ENCODE data around the gene ZNF382.

Gene ZNF382

DNA sequence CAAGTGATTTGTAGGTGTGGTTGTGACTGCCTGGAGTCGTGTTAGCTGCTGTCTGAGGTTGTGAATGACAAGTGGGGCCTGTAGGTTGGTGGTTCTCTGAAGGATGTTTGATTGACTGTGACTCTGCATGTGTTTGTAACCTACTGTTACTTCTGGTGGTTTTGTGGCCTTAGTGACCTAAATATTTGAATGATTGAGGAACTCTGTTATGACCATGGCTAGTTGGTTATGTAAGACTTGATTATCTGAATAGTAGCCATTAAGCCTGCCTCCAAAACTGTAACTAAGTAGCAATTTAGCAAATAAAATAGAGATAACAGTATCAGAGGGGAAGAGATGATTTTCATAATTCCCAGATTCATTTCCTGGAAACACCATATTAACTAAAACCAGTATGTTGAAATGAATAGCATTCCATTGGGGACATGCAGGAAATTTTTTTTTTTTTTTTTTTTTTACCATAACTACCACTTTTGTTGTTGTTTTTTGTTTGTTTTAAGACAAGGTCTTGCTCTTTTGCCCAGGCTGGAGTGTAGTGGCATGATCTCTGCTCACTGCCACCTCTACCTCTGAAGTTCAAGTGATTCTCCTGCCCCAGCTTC is 865 bp downstream of the ZNF382 start (continued):
- TF ChIP-seq, protein P1, sequence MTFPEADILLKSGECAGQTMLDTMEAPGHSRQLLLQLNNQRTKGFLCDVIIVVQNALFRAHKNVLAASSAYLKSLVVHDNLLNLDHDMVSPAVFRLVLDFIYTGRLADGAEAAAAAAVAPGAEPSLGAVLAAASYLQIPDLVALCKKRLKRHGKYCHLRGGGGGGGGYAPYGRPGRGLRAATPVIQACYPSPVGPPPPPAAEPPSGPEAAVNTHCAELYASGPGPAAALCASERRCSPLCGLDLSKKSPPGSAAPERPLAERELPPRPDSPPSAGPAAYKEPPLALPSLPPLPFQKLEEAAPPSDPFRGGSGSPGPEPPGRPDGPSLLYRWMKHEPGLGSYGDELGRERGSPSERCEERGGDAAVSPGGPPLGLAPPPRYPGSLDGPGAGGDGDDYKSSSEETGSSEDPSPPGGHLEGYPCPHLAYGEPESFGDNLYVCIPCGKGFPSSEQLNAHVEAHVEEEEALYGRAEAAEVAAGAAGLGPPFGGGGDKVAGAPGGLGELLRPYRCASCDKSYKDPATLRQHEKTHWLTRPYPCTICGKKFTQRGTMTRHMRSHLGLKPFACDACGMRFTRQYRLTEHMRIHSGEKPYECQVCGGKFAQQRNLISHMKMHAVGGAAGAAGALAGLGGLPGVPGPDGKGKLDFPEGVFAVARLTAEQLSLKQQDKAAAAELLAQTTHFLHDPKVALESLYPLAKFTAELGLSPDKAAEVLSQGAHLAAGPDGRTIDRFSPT (tag by site-specific recombination; IDR thresholded peaks at IDR 0.05), result no peak
- TF ChIP-seq EGR2 (tag by site-specific recombination; IDR thresholded peaks at IDR 0.05; ENCODE audit: low read depth), result no peak
- TF ChIP-seq REST (tag by site-specific recombination; IDR thresholded peaks at IDR 0.05), result 0 out of 2 replicates have a peak, but pooled peaks have one; percentile 52
- TF ChIP-seq RBAK (tag by site-specific recombination; IDR thresholded peaks at IDR 0.05), result no peak
- TF ChIP-seq, protein P2, sequence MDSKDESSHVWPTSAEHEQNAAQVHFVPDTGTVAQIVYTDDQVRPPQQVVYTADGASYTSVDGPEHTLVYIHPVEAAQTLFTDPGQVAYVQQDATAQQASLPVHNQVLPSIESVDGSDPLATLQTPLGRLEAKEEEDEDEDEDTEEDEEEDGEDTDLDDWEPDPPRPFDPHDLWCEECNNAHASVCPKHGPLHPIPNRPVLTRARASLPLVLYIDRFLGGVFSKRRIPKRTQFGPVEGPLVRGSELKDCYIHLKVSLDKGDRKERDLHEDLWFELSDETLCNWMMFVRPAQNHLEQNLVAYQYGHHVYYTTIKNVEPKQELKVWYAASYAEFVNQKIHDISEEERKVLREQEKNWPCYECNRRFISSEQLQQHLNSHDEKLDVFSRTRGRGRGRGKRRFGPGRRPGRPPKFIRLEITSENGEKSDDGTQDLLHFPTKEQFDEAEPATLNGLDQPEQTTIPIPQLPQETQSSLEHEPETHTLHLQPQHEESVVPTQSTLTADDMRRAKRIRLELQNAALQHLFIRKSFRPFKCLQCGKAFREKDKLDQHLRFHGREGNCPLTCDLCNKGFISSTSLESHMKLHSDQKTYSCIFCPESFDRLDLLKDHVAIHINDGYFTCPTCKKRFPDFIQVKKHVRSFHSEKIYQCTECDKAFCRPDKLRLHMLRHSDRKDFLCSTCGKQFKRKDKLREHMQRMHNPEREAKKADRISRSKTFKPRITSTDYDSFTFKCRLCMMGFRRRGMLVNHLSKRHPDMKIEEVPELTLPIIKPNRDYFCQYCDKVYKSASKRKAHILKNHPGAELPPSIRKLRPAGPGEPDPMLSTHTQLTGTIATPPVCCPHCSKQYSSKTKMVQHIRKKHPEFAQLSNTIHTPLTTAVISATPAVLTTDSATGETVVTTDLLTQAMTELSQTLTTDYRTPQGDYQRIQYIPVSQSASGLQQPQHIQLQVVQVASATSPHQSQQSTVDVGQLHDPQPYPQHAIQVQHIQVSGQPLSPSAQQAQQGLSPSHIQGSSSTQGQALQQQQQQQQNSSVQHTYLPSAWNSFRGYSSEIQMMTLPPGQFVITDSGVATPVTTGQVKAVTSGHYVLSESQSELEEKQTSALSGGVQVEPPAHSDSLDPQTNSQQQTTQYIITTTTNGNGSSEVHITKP (tag by site-specific recombination; IDR thresholded peaks at IDR 0.05), result no peak
- no peak for TF ChIP-seq ZNF248 (tag by site-specific recombination; IDR thresholded peaks at IDR 0.05)
- TF ChIP-seq ZNF560 (tag by site-specific recombination; IDR thresholded peaks at IDR 0.05; ENCODE audit: borderline replicate concordance), result no peak
- no peak for TF ChIP-seq ZNF354C (tag by site-specific recombination; IDR thresholded peaks at IDR 0.05; ENCODE audit: borderline replicate concordance, low read depth)
- TF ChIP-seq ZNF521 (tag by site-specific recombination; IDR thresholded peaks at IDR 0.05), result no peak
- 0 out of 2 replicates have a peak, but pooled peaks have one; percentile 85 for TF ChIP-seq SCRT1 (tag by site-specific recombination; IDR thresholded peaks at IDR 0.05; ENCODE audit: borderline replicate concordance)
- no peak for TF ChIP-seq KLF1 (tag by site-specific recombination; IDR thresholded peaks at IDR 0.05)
- no peak for TF ChIP-seq ZNF549 (tag by site-specific recombination; IDR thresholded peaks at IDR 0.05)
- peak; percentile 26; the same call in 1 of the 2 replicates for TF ChIP-seq ZNF449 (tag by site-specific recombination; IDR thresholded peaks at IDR 0.05)
- TF ChIP-seq, protein P3, sequence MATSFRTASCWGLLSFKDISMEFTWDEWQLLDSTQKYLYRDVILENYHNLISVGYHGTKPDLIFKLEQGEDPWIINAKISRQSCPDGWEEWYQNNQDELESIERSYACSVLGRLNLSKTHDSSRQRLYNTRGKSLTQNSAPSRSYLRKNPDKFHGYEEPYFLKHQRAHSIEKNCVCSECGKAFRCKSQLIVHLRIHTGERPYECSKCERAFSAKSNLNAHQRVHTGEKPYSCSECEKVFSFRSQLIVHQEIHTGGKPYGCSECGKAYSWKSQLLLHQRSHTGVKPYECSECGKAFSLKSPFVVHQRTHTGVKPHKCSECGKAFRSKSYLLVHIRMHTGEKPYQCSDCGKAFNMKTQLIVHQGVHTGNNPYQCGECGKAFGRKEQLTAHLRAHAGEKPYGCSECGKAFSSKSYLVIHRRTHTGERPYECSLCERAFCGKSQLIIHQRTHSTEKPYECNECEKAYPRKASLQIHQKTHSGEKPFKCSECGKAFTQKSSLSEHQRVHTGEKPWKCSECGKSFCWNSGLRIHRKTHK (tag by site-specific recombination; IDR thresholded peaks at IDR 0.05), result no peak
- TF ChIP-seq, protein P4, sequence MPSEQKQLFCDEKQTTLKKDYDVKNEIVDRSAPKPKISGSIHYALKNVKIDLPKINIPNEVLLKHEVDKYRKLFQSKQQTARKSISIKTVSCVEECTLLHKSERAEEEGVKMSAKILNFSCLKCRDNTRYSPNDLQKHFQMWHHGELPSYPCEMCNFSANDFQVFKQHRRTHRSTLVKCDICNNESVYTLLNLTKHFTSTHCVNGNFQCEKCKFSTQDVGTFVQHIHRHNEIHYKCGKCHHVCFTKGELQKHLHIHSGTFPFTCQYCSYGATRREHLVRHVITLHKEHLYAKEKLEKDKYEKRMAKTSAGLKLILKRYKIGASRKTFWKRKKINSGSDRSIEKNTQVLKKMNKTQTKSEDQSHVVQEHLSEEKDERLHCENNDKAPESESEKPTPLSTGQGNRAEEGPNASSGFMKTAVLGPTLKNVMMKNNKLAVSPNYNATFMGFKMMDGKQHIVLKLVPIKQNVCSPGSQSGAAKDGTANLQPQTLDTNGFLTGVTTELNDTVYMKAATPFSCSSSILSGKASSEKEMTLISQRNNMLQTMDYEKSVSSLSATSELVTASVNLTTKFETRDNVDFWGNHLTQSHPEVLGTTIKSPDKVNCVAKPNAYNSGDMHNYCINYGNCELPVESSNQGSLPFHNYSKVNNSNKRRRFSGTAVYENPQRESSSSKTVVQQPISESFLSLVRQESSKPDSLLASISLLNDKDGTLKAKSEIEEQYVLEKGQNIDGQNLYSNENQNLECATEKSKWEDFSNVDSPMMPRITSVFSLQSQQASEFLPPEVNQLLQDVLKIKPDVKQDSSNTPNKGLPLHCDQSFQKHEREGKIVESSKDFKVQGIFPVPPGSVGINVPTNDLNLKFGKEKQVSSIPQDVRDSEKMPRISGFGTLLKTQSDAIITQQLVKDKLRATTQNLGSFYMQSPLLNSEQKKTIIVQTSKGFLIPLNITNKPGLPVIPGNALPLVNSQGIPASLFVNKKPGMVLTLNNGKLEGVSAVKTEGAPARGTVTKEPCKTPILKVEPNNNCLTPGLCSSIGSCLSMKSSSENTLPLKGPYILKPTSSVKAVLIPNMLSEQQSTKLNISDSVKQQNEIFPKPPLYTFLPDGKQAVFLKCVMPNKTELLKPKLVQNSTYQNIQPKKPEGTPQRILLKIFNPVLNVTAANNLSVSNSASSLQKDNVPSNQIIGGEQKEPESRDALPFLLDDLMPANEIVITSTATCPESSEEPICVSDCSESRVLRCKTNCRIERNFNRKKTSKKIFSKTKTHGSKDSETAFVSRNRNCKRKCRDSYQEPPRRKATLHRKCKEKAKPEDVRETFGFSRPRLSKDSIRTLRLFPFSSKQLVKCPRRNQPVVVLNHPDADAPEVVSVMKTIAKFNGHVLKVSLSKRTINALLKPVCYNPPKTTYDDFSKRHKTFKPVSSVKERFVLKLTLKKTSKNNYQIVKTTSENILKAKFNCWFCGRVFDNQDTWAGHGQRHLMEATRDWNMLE (tag by site-specific recombination; conservative IDR thresholded peaks at IDR 0.05; ENCODE audit: low read depth), result no peak
- TF ChIP-seq, protein P5, sequence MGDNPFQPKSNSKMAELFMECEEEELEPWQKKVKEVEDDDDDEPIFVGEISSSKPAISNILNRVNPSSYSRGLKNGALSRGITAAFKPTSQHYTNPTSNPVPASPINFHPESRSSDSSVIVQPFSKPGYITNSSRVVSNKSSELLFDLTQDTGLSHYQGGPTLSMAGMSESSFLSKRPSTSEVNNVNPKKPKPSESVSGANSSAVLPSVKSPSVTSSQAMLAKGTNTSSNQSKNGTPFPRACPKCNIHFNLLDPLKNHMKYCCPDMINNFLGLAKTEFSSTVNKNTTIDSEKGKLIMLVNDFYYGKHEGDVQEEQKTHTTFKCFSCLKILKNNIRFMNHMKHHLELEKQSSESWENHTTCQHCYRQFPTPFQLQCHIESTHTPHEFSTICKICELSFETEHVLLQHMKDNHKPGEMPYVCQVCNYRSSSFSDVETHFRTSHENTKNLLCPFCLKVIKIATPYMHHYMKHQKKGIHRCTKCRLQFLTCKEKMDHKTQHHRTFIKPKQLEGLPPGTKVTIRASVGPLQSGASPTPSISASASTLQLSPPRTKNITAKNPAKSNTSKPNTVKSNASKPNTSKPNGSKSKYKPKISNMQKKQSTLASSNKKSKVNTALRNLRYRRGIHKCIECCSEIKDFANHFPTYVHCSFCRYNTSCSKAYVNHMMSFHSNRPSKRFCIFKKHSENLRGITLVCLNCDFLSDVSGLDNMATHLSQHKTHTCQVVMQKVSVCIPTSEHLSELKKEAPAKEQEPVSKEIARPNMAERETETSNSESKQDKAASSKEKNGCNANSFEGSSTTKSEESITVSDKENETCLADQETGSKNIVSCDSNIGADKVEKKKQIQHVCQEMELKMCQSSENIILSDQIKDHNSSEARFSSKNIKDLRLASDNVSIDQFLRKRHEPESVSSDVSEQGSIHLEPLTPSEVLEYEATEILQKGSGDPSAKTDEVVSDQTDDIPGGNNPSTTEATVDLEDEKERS (tag by site-specific recombination; IDR thresholded peaks at IDR 0.05), result no peak; the same call in 1 of the 2 replicates

Data from HEK293 (cell line).